HEK293 (cell line): ENCODE measurements around the gene ARHGAP25.

Experiments
- KLF8 ChIP-seq: fragments of 450-650 bp; formaldehyde crosslinking; IDR thresholded peaks from 2 replicates; pipeline ENCODE4 v1.5.1; 2016; ENCODE audit warnings: missing biosample characterization, missing genetic modification characterization
- YY1 ChIP-seq: fragments of 450-650 bp; formaldehyde crosslinking; IDR thresholded peaks from 2 replicates; pipeline ENCODE4 v1.5.1; 2018; ENCODE audit warnings: missing biosample characterization, missing genetic modification characterization
- ZNF184 ChIP-seq: fragments of 450-650 bp; IDR thresholded peaks from 2 replicates; pipeline ENCODE4 v1.5.1; 2018; ENCODE audit warnings: missing biosample characterization, mild to moderate bottlenecking, missing genetic modification characterization
- ZNF274 ChIP-seq, 2 experiments: fragments of 200-500 bp in 1 of 2; fragments of 450-650 bp in 1 of 2; sonication (Bioruptor generic) in 1 of 2; formaldehyde crosslinking in 1 of 2; IDR thresholded peaks; 2 replicates each; pipeline versions ENCODE4 v1.5.1 to v1.6.1; 2014 to 2016; ENCODE audit warnings: borderline replicate concordance in 1 of 2, inconsistent platforms in 1 of 2, low read length in 1 of 2, missing biosample characterization in 1 of 2, missing genetic modification characterization in 1 of 2
- ZNF660 ChIP-seq: fragments of 450-650 bp; IDR thresholded peaks from 2 replicates; pipeline ENCODE4 v1.5.1; 2018; ENCODE audit warnings: missing biosample characterization, mild to moderate bottlenecking, missing genetic modification characterization
- TF ChIP-seq, protein P1 (sequence below): fragments of 450-650 bp; formaldehyde crosslinking; IDR thresholded peaks from 2 replicates; pipeline ENCODE4 v1.5.1; 2016; ENCODE audit warnings: missing biosample characterization, missing genetic modification characterization, low read depth
- TF ChIP-seq, protein P2 (sequence below): fragments of 450-650 bp; formaldehyde crosslinking; IDR thresholded peaks from 2 replicates; pipeline ENCODE4 v1.5.1; 2016; ENCODE audit warnings: missing biosample characterization, missing genetic modification characterization
- TF ChIP-seq, protein P3 (sequence below): fragments of 450-650 bp; formaldehyde crosslinking; IDR thresholded peaks from 2 replicates; pipeline ENCODE4 v1.5.1; 2016; ENCODE audit warnings: missing biosample characterization, missing genetic modification characterization

DNA sequence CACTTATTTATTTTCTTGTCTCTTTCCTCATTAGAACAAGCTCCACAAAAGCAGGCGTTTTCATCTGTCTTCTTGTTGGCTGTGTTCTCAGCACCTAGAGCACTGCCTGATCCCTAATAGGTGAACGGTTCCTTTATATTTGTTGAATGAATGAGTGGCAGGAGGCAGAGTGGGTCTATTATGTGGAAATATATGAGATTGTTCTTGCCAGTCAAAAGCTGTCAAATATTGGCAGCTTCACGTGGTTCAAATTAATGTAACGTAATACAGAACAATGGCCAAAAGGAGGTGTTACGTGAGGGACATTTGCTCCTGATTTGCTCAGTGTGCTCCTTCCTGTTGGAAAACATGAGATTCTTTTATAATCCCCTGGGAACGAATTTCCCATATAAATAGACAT is 8.5 kb upstream of the ARHGAP25 start:
- TF ChIP-seq KLF8 (tag by site-specific recombination) (no peak), YY1 (no peak), ZNF660 (tag by site-specific recombination) (no peak), ZNF184 (tag by site-specific recombination) (no peak), ZNF274 (IDR thresholded peaks at IDR 0.05; ENCODE audit: low read length) (no peak), ZNF274 (tag by site-specific recombination; IDR thresholded peaks at IDR 0.05; ENCODE audit: borderline replicate concordance) (no peak)
- TF ChIP-seq, protein P1, sequence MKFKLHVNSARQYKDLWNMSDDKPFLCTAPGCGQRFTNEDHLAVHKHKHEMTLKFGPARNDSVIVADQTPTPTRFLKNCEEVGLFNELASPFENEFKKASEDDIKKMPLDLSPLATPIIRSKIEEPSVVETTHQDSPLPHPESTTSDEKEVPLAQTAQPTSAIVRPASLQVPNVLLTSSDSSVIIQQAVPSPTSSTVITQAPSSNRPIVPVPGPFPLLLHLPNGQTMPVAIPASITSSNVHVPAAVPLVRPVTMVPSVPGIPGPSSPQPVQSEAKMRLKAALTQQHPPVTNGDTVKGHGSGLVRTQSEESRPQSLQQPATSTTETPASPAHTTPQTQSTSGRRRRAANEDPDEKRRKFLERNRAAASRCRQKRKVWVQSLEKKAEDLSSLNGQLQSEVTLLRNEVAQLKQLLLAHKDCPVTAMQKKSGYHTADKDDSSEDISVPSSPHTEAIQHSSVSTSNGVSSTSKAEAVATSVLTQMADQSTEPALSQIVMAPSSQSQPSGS, result no peak
- TF ChIP-seq, protein P2, sequence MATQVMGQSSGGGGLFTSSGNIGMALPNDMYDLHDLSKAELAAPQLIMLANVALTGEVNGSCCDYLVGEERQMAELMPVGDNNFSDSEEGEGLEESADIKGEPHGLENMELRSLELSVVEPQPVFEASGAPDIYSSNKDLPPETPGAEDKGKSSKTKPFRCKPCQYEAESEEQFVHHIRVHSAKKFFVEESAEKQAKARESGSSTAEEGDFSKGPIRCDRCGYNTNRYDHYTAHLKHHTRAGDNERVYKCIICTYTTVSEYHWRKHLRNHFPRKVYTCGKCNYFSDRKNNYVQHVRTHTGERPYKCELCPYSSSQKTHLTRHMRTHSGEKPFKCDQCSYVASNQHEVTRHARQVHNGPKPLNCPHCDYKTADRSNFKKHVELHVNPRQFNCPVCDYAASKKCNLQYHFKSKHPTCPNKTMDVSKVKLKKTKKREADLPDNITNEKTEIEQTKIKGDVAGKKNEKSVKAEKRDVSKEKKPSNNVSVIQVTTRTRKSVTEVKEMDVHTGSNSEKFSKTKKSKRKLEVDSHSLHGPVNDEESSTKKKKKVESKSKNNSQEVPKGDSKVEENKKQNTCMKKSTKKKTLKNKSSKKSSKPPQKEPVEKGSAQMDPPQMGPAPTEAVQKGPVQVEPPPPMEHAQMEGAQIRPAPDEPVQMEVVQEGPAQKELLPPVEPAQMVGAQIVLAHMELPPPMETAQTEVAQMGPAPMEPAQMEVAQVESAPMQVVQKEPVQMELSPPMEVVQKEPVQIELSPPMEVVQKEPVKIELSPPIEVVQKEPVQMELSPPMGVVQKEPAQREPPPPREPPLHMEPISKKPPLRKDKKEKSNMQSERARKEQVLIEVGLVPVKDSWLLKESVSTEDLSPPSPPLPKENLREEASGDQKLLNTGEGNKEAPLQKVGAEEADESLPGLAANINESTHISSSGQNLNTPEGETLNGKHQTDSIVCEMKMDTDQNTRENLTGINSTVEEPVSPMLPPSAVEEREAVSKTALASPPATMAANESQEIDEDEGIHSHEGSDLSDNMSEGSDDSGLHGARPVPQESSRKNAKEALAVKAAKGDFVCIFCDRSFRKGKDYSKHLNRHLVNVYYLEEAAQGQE, result no peak
- TF ChIP-seq, protein P3, sequence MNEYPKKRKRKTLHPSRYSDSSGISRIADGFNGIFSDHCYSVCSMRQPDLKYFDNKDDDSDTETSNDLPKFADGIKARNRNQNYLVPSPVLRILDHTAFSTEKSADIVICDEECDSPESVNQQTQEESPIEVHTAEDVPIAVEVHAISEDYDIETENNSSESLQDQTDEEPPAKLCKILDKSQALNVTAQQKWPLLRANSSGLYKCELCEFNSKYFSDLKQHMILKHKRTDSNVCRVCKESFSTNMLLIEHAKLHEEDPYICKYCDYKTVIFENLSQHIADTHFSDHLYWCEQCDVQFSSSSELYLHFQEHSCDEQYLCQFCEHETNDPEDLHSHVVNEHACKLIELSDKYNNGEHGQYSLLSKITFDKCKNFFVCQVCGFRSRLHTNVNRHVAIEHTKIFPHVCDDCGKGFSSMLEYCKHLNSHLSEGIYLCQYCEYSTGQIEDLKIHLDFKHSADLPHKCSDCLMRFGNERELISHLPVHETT, result no peak
